Activated CD4-positive, alpha-beta T cell treated with anti-CD3 and anti-CD28 coated beads, Interleukin-2, amount 10 ng/mL, durations not matched to agents 24 days and 14 days (primary cell): ENCODE data around the gene SPAG4. TPM values are rescaled to one million over a fixed set of nuclear protein-coding genes. Genes with fewer than 3 reads are reported as not detected.

Experiments
- DNase-seq: peaks from one replicate; pipeline ENCODE4 v3.0.0; 2022
- H3K27ac Mint-ChIP-seq: one replicate; pipeline ENCODE4 v1.8.0; 2022; ENCODE audit warnings: mild to moderate bottlenecking, mixed read lengths
- H3K27me3 Mint-ChIP-seq: one replicate; pipeline ENCODE4 v1.8.0; 2022; ENCODE audit warnings: mixed read lengths
- H3K36me3 Mint-ChIP-seq: one replicate; pipeline ENCODE4 v1.8.0; 2022; ENCODE audit warnings: low read depth, mild to moderate bottlenecking, mixed read lengths
- H3K4me1 Mint-ChIP-seq: one replicate; pipeline ENCODE4 v1.8.0; 2021; ENCODE audit warnings: mixed read lengths
- H3K4me3 Mint-ChIP-seq: one replicate; pipeline ENCODE4 v1.8.0; 2022; ENCODE audit warnings: mild to moderate bottlenecking, moderate library complexity, mixed read lengths
- H3K9me3 Mint-ChIP-seq: one replicate; pipeline ENCODE4 v1.8.0; 2021; ENCODE audit warnings: mixed read lengths
- intact Hi-C: fragments of 100-400 bp; cut with micrococcal nuclease; formaldehyde crosslinking; loops from one replicate; pipeline ENCODE4 v1.15.1; 2023
- total RNA-seq: library from RNA; stranded (reverse); gene quantifications from 2 replicates; pipeline ENCODE4 v1.2.3, GENCODE V29; 2022

Gene SPAG4
- total RNA-seq, 1 donor from 2014 or later = 5.2 TPM

- peak; percentile 62 for DNase-seq
- H3K4me1 Mint-ChIP-seq = peaks cover 48% of the 10 kb centered on the region
- H3K27me3 Mint-ChIP-seq = no peaks in the 10 kb centered on the region
- no peaks in the 10 kb centered on the region for H3K9me3 Mint-ChIP-seq
- H3K4me3 Mint-ChIP-seq = peak overlapping the region; percentile 91
- peak overlapping the region; percentile 99 for H3K27ac Mint-ChIP-seq
- peaks cover 42% of the 10 kb centered on the region for H3K36me3 Mint-ChIP-seq
- intact Hi-C loops = loop anchor here (1.0 to 5.0 kb wide), 3 partner anchors 46 to 290 kb away; partner anchors contain the start of gene SCAND1
These were observed 46.9 kb downstream of the SPAG4 start for GRCh38 chr20:35662551-35662950.

GRCh38 chr20:35663516-35664465 lies 48.2 kb downstream of the SPAG4 start:
- H3K36me3 Mint-ChIP-seq = peaks cover 49% of the 10 kb centered on the region
- H3K27me3 Mint-ChIP-seq = no peaks in the 10 kb centered on the region
- H3K9me3 Mint-ChIP-seq = no peaks in the 10 kb centered on the region
- intact Hi-C loops = loop anchor here (1.0 to 5.0 kb wide), 5 partner anchors 35 to 289 kb away; partner anchors contain the start of genes CEP250, NFS1, RBM39 and ROMO1
- peak; percentile 90 for DNase-seq
- peak overlapping the region; percentile 99 for H3K27ac Mint-ChIP-seq
- peak overlapping the region; percentile 91 for H3K4me3 Mint-ChIP-seq
- H3K4me1 Mint-ChIP-seq = peaks cover 45% of the 10 kb centered on the region

- H3K4me3 Mint-ChIP-seq = peak within 1 kb of the TSS; percentile 91
- peaks cover 51% of the 10 kb centered on the region for H3K36me3 Mint-ChIP-seq
- H3K4me1 Mint-ChIP-seq = peaks cover 40% of the 10 kb centered on the region
- no peaks in the 10 kb centered on the region for H3K9me3 Mint-ChIP-seq
- H3K27ac Mint-ChIP-seq = peak within 1 kb of the TSS; percentile 99
- H3K27me3 Mint-ChIP-seq = no peaks in the 10 kb centered on the region
- intact Hi-C loops = loop anchor here (1.0 to 5.0 kb wide), 5 partner anchors 34 to 288 kb away; partner anchors contain the start of genes CEP250, NFS1, RBM39 and ROMO1
- DNase-seq = peak; percentile 98
These were observed 49.0 kb downstream of the SPAG4 start, which contains the start of the genes CPNE1 and RBM12 for GRCh38 chr20:35664466-35665206. Gene CPNE1, minus strand, starts transcription at chr20:35664900. Its CDS starts 31,977 bp downstream, at chr20:35632923. Gene RBM12, minus strand, starts transcription at chr20:35664900. Its CDS starts 9,578 bp downstream, at chr20:35655322.

- Mint-ChIP-seq H3K27ac (peak overlapping the region; percentile 29), H3K4me3 (peak overlapping the region; percentile 35), H3K4me1 (peaks cover 28% of the 10 kb centered on the region), H3K27me3 (no peaks in the 10 kb centered on the region), H3K9me3 (no peaks in the 10 kb centered on the region), H3K36me3 (peaks cover 48% of the 10 kb centered on the region)
- DNase-seq = no peak
- intact Hi-C loops = loop anchor here (2.0 kb wide), 1 partner anchor 33 kb away; the partner anchor contains the start of genes NFS1 and ROMO1
These were observed 50.3 kb downstream of the SPAG4 start for GRCh38 chr20:35665949-35666288.

- no peak for DNase-seq
- no peak overlapping the region for H3K27ac Mint-ChIP-seq
These were observed 53.6 kb downstream of the SPAG4 start for GRCh38 chr20:35669221-35669620.

GRCh38 chr20:35669681-35670080 lies 54.1 kb downstream of the SPAG4 start:
- intact Hi-C loops = no loop called here
- Mint-ChIP-seq H3K36me3 (peaks cover 43% of the 10 kb centered on the region), H3K4me3 (no peak overlapping the region), H3K27me3 (no peaks in the 10 kb centered on the region), H3K27ac (no peak overlapping the region), H3K9me3 (no peaks in the 10 kb centered on the region), H3K4me1 (peaks cover 2% of the 10 kb centered on the region)
- no peak for DNase-seq

More at GRCh38 chr20:35669221-35669620, 53.6 kb downstream of the SPAG4 start:
- H3K4me1 Mint-ChIP-seq = peaks cover 2% of the 10 kb centered on the region
- peaks cover 43% of the 10 kb centered on the region for H3K36me3 Mint-ChIP-seq
- H3K4me3 Mint-ChIP-seq = no peak overlapping the region
- no peaks in the 10 kb centered on the region for H3K9me3 Mint-ChIP-seq
- intact Hi-C loops = no loop called here
- no peaks in the 10 kb centered on the region for H3K27me3 Mint-ChIP-seq

Other genes with a start within 250 kb of the SPAG4 start
- gene UQCC1, start 203.9 kb upstream of the SPAG4 start, total RNA-seq = 52.1 and 60.6 TPM in 2 replicates
- gene GDF5, start 177.6 kb upstream of the SPAG4 start, total RNA-seq = not detected in 2 replicates
- gene CEP250, start 160.2 kb upstream of the SPAG4 start, total RNA-seq = 46.8 and 48.8 TPM in 2 replicates
- gene C20orf173, start 86.2 kb upstream of the SPAG4 start, total RNA-seq = not detected in 2 replicates
- gene ERGIC3, start 73.8 kb upstream of the SPAG4 start, total RNA-seq = 123 and 136 TPM in 2 replicates
- 317 and 318 TPM in 2 replicates for gene CPNE1, start 49.1 kb downstream of the SPAG4 start, total RNA-seq
- 148 and 151 TPM in 2 replicates for gene RBM12, start 49.1 kb downstream of the SPAG4 start, total RNA-seq
- gene NFS1, start 83.5 kb downstream of the SPAG4 start, total RNA-seq = 41.3 and 42.8 TPM in 2 replicates
- 82.3 and 94.9 TPM in 2 replicates for gene ROMO1, start 83.6 kb downstream of the SPAG4 start, total RNA-seq
- 352 and 354 TPM in 2 replicates for gene RBM39, start 126.4 kb downstream of the SPAG4 start, total RNA-seq
- gene PHF20, start 156.2 kb downstream of the SPAG4 start, total RNA-seq = 53.8 and 62.9 TPM in 2 replicates